GM21717 (cell line): Measurements from ENCODE around the gene TMOD1.
"Not testable (repeated sequence)": the region's sequence is repeated elsewhere in the genome, so short reads cannot be mapped to it uniquely, and the experiment has no call there.

Source experiments
- ATAC-seq: cut with Tn5 transposase; IDR thresholded peaks from one replicate; pipeline ENCODE4 v1.9.1; 2021; ENCODE audit warnings: mild to moderate bottlenecking, moderate library complexity; ENCODE audit not compliant: unreplicated experiment

TMOD1 gene

DNA sequence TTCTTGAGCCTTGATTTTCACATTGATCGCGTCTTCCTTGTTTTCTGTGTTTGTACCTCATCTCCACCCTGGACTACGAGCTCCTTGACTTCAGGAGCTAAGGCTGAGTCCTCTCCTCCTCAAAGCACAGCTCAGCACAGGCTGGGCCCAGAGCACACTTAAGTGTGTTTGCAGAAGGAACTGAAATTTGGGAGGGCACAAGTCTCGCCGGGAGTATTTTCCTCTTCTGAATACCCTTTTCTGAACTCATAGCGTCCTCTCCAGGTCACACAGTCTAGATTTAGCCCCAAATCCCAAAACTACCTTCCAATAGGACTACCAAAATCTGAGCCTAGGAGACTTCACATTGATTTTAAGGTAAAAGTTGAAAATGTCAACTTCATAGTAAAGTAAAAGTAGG lies 90.1 kb downstream of the TMOD1 start:
- ATAC-seq, result no peak

DNA sequence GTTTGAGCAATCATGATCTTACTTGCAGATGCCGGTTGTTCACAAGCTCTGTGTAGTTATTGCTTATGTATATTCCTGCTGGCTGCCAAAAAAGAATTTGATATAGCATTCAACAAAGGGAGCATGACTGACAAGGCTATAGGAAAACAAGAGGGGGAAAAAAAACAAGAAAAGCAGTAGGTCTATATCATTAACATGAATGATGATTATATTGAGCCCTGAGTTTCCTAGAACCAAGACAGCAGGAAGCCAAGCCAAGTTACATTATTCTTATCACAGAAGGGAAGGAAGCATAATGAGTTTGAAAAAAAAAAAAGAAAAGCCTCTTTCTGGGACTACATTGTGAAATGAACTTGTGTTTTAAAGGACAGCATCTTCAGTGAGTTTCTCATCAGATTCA lies 90.7 kb downstream of the TMOD1 start:
- no peak for ATAC-seq

DNA sequence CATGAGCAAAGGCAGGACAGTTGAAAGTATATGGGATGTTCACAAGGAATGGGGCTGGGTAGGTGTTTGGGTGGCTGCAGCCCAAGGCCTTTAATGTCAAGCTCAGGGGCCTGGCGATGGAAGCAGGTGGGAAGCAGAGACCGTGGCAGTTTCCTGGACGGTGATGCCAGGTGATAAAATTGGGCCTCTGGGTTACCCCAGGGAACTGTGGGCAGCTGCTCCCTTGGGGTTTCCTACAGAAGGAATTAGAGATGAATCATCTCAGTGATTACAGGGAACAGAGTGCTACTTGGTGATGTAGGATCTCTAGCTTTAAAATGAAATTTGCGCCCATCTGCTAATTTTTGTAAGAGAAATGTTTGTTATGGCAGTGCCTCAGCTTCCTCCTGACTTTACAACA lies 92.5 kb downstream of the TMOD1 start:
- ATAC-seq, result no peak

DNA sequence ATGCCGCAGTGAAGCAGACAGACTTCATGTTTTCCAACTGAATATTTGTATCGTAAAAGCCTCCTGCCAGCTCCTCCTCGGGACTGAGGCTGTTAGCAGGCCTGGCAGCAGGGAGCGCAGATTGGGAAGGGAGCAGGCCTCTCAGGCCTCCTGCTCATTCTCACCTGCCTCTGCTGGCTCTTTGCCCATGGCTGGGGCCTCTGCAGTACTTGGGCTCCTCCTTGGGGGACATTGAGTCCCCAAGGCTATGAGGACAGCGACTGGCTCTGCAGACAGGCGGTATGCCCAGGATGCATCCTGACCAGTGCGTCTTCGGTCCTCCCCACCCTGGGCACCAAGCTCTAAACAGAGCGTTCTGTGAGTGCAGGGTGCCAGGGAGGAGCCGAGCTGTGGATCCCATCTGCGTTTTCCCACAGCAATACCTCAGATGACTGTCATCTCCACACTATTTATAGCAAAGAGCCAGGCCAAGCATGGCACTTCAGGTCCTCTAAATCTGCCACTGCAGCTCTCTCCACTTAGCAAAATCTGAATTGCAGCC lies 93.0 kb downstream of the TMOD1 start:
- ATAC-seq, result no peak

DNA sequence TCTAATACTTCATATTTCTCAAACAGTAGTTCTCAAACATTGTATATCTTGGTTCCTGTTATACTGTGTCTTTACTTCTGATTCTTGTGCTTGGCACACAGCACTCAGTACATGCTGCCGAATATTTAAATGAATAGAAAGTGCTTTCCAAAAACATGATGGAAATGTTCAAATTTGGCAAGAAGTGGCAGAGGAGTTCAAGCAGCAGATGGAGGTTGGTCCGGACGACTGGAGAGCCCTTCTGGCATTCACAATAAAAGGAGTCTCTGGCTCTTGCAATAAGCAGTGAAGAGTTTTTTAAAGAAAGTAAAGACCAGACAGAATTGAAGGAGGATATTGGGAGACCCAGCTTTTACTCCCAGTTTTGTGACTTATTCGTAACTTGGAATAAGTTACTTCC lies 95.4 kb downstream of the TMOD1 start:
- ATAC-seq, result no peak

DNA sequence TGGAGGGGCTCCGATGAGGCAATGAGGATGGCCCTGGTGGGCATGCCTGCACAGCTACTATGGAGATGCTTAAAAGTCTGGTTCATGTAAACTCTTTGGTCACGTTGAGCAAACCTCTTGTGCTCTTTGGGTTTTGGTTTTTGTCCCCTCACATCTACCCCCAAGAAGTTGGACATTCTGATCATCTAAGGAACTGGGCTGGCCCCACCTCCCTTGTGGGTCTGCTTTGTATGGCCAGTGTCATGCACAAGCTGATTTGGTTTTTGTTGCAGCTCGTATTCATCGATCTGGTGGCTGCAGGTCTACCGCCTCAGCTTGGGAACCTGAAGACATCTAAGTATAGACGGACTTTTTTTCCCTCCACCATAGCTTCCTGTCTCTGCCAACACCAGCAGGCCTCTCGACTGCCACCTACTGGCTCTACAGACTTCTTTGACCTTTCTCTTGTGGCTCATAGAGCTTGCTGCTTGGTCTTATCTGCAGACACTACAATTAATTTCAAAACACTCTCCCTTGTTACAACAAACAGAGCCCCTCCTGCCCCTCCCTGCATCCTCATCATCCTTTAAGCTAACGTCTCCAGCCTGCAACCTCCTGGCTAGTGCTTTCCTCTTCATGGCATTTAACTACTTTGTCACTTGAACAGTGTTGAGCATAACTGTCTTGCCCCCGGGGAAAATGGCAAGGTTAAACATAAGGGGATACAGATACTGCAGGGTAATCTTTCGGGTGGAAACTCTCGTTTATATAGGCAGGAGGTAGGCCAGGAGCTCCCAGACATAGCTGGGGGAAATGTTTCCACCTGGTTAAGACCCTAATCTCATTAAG lies 97.2 kb downstream of the TMOD1 start:
- ATAC-seq, result peak; percentile 68

DNA sequence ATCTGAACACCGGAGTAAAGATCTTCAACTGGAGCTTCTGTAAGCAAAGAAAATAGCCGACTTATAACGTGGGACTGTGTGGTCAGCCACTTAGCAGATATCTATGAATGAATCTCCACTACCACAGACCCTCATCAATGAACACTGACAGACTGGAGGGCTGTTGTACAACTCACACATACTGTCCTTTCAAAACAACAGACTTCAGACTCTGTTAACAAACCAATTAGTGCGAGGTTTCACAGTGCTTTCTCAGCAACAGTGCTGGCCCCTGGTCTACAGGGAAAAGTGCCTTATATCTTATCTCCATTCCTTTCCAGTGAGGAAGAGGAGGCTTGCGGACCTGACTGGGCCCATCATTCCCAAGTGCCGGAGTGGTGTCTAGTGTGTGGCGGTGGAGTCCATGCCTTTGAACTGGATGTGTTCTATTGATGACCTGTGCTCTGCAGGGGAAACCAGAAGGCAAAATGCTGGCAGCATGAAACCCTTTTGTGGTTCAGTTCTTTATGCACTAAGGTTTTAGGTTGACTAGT lies 97.9 kb downstream of the TMOD1 start:
- no peak for ATAC-seq

DNA sequence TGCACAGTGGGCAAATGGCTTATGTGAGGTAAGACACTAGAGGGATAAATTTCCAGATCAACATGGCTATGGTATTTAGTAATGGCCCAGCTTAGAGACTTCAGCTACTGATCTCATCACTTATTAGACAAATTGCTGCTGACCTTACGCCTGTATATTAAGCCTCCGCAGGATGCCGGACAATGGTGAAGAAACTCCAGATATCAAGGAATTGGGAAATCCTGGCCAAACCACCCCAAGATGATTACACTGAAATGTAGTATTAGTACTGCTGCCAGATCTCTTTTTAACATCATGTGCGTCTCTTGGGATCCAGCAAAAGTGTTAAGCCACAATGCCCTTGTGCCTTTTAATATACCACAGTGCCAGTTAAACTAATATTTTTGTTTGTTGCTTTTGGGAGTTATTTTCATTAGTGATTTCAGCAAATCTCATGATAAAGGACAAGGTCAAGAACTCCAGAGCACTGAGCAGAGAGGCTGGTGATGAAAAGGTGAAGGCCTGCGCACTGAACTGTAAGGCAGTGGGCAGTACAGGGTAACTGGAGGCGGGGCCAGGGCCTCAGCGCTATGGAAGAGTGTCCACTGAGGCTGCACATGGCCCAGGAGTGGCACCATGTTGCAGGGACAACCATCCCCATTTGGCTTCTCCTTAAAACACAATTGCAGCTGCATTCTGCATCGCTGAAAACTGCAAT lies 99.2 kb downstream of the TMOD1 start:
- ATAC-seq, result no peak

DNA sequence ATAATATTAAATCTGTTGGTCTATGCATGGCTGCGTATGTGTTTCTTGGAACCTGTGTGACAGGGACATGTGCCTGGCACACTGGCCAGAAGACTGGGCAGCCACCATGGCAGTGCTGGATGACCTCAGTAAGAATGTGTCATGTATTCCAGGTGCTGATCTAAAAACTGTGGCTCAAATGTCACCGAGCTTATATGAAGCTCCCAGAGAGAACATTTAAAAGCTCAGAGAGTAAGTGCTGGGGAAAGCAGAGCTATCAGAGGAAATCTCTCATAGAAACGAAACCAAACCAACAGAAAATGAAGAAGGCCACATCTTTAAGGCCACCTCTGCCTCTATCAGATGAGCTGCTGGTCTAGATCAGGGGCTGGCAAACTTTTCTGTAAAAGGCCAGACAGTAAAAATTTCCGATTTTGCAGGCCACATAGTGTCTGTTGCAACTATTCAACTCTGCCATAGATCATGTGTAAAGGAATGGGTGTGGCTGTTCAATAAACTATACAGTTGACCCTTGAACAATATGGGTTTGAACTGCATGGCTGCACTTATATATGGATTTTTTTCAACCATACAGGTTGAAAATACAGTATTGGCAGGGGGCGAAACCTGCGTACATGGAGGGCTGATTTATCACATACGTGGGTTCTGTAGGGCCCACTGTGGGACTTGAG lies 99.9 kb downstream of the TMOD1 start:
- ATAC-seq, result no peak

DNA sequence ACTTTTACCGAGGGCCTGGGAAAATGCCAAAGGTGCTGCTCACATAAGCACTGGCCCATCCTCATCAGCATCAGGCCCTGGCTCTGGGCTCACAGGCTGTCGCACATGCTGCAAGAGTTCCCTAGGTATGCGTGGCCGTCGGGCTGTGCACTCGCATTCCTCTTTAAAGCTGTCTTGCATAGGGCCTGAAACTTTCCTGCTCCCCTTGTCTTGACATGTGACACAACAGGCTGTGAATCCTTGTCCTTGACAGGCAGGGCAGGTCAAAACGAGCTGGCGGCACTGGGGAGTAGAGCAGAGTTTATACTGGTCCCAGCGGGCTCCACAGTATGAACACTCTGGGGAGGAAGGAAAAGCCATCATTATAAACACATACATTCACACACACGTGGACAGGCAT lies 101.0 kb downstream of the TMOD1 start:
- ATAC-seq, result no peak

DNA sequence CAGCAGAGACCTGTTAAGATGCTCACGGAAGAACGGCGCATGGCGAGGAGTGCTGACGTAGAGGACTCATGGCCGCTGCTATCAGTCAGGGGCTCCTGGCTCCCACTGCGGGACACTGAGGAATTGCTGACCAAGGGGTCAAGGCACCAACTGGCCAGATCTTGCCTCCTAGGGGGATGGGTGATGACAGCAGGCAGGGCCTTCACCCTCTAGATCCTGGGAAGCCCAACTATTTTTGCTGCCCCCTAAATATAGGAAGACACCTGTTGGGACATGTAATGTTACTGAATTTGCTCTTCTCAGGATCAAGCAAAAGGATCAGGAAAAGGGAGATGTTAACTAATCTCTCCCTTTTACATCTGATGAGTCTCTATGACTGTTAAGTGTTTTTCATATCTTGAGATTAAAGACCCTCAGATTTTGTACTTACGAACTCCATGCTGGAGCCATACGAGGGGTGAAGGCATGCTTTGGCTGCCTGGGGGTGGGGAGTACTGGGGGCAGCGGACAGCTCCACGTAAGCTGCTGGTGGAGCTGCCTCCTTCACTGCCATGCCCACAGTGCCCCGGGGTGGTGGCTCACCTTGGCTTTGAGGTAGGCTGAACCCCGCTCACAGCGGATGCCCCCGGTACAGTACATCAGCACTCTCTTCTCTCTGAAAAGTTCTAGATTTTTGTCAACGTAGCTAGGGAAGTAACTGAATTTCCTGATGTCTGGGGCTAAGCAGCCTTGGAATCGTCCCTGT lies 103.6 kb downstream of the TMOD1 start:
- no peak for ATAC-seq

DNA sequence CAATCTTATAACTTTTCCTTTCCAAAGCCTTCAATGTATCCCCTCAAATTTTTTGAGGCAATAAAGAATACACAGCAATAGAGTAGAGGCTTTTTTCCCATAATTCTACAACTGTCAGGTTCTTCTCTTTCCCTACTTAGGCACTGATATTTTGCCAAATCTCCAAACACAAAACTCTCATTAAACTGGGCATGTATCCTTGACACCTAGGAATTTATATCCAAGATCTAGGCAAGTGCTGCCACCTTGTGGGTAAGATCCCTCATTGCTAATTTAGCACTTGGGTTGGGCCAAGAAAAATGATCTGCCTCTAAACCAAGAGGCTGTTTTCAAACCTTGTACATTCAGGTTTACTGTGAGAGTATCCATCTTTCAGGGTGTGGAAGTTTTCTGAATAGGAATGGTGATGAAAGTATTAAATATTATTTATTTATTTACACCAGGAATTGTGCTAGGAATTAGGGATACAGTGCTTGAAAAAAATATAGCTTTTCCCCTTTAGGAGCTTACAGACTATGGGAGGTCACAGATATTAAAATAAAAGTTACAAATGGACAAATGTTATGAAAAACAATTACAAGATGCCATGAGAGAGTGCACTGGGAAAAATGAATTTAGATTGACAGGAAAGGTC lies 114.1 kb downstream of the TMOD1 start:
- ATAC-seq, result no peak

DNA sequence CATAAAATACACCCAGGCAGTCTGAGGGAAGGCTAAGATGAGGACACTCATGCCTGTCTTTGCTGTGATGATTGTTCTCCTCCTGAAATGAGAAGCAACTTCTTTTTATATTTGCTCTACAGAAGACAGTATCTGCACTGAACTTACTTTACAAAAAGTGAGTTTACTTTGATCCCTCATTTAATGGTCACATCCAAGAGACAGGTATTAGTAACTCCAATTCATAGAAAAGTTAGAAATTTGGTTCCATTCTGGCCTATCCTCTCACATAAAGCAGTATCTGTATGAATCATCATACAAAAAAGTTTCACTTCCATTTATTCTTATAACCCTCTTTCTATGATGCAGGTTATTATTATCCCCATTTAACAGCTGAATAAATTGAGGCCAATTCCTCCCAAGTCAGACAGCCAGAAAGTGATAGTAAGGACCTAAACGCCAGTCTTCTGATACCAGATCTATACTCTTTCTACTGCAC lies 116.5 kb downstream of the TMOD1 start:
- ATAC-seq, result no peak

DNA sequence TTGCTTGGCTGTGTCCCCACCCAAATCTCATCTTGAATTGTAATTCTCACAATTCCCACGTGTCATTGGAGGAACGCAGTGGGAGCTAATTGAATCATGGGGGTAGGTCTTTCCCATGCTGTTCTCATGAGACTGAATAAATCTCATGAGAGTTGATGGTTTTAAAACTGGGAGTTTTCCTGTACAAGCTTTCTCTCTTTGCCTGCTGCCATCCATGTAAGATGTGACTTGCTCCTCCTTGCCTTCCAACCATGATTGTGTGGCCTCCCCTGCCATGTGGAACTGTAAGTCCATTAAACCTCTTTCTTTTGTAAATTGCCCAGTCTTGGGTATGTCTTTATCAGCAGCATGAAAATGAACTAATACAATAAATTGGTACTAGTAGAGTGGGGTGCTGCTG lies 118.6 kb downstream of the TMOD1 start:
- ATAC-seq, result not testable (repeated sequence)

DNA sequence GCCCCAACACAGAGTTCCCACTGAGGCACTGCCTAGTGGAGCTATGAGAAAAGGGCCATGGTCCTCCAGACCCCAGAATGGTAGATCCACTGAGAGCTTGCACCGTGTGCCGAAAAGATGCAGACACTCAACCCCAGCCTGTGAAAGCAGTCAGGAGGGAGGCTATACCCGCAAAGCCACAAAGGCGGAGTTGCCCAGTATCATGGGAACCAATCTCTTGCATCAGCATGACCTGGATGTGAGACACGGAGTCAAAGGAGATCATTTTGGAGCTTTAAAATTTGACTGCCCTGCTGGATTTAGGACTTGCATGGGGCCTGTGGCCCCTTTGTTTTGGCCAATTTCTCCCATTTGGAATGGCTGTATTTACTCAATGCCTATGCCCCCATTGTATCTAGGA lies 121.0 kb downstream of the TMOD1 start:
- ATAC-seq, result not testable (repeated sequence)

DNA sequence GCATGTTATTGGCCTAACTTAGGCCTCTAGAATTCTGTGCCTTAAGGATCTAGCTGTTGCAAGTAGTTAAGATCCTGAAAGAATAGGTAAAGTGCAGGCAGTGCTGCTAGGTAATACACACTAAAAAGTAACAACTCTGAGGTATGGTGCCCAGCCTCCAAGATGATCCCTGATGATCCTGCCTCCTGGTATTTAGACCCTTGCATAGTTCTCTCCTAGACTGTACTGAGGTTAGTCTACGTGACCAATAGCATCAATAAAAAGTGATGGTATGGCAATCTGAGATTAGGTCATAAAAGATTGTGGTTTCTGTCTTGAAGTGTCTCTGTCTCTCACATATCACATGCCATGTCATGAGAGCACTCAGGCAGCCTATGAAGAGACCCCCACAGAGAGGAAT lies 122.5 kb downstream of the TMOD1 start:
- ATAC-seq, result no peak

DNA sequence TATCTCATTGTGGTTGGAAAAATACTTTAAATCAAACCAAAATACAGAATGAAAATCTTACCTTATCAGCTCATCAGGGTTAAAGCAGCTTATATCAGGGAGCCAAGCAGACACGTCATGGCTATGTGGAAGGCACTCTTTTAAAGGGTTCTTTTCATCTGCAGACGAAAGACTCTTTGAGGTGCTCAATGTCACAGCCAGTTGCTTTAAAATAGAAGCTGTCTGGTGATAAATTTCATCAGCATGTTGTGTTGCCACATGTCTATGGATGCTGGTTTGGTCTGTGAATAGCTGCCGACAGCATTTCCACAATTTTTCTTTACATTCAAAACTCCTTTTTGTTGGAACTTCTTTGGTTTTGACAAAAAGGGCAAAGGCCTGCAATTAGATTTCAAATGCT lies 124.2 kb downstream of the TMOD1 start:
- ATAC-seq, result no peak

DNA sequence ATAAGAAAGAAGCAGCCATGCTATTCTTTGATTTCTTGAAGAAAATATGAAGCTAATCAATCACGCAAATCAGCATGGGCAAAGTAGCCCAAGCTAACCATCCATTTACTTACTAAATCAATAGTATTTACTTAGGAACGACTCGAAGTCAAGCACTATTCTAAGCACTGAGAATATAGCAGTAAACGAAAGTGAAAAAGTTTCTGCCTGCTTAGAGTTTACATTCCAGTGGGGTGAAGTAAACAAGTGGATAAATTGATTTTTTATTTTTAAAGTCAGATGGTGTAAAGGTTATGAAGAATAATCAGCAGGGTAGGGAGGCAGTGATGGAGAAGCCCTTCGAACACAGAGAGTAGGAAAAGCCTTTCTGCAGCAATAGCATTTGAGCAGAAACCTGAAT lies 126.2 kb downstream of the TMOD1 start:
- no peak for ATAC-seq

DNA sequence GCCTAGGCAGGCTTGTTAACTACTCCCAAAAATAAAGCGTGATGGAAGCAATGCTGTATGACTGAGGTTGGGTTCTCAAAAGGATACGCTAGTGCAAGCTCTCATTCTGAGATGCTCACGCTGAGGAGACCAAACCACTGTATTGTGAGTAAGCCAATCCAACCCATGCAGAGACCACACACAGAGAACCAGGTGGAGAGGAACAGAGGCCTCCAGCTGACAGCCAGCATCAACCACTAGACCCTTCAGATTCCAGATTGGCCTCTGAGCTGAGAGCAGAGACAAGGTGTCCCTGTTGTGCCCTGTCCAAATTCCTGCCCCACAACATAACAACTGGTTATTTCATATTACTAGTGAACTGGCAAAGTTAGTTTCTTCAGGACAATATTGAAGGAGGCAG lies 127.2 kb downstream of the TMOD1 start:
- ATAC-seq, result no peak

DNA sequence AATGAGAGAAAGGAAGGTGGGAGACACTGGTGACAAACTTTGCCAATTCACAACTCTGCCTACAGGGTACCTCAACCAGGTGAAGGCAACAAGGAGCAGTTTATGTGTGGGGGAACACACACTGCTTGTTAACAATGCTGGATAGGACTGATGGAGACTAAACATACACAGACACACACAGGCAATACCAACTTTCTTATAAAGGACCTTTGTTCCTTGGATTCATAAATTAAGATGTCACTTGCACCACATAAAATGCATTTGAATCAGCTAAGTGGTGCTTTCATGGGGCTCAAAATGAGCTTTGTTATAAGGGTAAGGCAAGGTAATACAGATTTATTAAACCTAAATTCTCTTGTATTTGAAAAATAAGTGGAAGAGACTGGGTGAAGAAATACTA lies 127.7 kb downstream of the TMOD1 start:
- no peak for ATAC-seq
